Measurements from ENCODE around the gene TNFSF10. TPM values are rescaled to one million over a fixed set of nuclear protein-coding genes. Genes with fewer than 3 reads are reported as not detected.

Gene TNFSF10
- total and polyA plus RNA-seq, 2 of the 8 experiments (the other 6 are each of a cell fraction or from before 2014, with no cell fraction given): 0.06 TPM; not detected in 1

GRCh38 chr3:172470588-172470987, 52.6 kb downstream of the TNFSF10 start:
- H2AK5ac ChIP-seq (ENCODE audit: low read depth, low read length): no peak overlapping the region
- H4K5ac ChIP-seq (ENCODE audit: insufficient read length, low read depth, low read length): no peak overlapping the region
- H2BK5ac ChIP-seq (ENCODE audit: low read depth, low read length): no peak overlapping the region
- WGBS, 2 experiments (ENCODE audit: extremely low coverage in 1 of 2, insufficient coverage in 1 of 2, insufficient read length in 1 of 2, insufficient replicate concordance in 2 of 2, low coverage in 1 of 2, low lambda C conversion rate in 2 of 2, missing lambda C conversion rate in 1 of 2): 85% methylated on average over 1 of the region's 1 CpG; no CpG with 5 or more reads in 1 of the 2 experiments
- H3K9ac ChIP-seq (replicated peaks in 1 of 4; ENCODE audit: extremely low read depth in 1 of 4, low read depth in 3 of 4, low read length in 3 of 4): no peak overlapping the region
- no peaks in the 10 kb centered on the region for H3K27me3 ChIP-seq (replicated peaks in 1 of 4; ENCODE audit: control insufficient read depth in 3 of 4, extremely low read depth in 1 of 4, insufficient read depth in 3 of 4, low read length in 3 of 4)
- no peaks in the 10 kb centered on the region for H3K79me1 ChIP-seq (ENCODE audit: low read depth, low read length)
- ChIA-PET CTCF (ENCODE audit: partially characterized antibody) (interaction anchor here (0.6 to 1.5 kb wide), 3 partner anchors 10 to 196 kb away, joined by 3 to 6 read pairs (median 3); no protein-coding TSS in a partner anchor), POLR2A (ENCODE audit: partially characterized antibody) (no interaction called here)
- DNase-seq (ENCODE audit: low read depth in 1 of 2, low spot score in 2 of 2) (no peak), FAIRE-seq (no peak)
- H3K4me2 ChIP-seq (ENCODE audit: insufficient read depth in 1 of 2, low read depth in 2 of 2, low read length in 2 of 2): no peak overlapping the region
- no peaks in the 10 kb centered on the region for H3K23me2 ChIP-seq (ENCODE audit: low read depth, low read length)
- H3K56ac ChIP-seq (replicated peaks; ENCODE audit: insufficient read length, low read depth, low read length): no peak overlapping the region
- H3K4me1 ChIP-seq (replicated peaks in 1 of 4; ENCODE audit: control insufficient read depth in 3 of 4, insufficient read depth in 4 of 4, low read length in 3 of 4): no peaks in the 10 kb centered on the region
- H2BK120ac ChIP-seq (replicated peaks; ENCODE audit: low read depth, low read length): no peak overlapping the region
- no peaks in the 10 kb centered on the region; a peak in 1 of 4 replicates for H3K9me3 ChIP-seq (ENCODE audit: insufficient read depth in 2 of 2, low read depth in 1 of 2, low read length in 1 of 2)
- H3K79me2 ChIP-seq (ENCODE audit: control insufficient read depth in 1 of 2, insufficient read depth in 2 of 2, low read length in 2 of 2): no peaks in the 10 kb centered on the region
- no peaks in the 10 kb centered on the region for H3K36me3 ChIP-seq (ENCODE audit: control insufficient read depth in 2 of 4, insufficient read depth in 4 of 4, low read length in 3 of 4)
- no peak overlapping the region for H2BK12ac ChIP-seq (ENCODE audit: low read depth, low read length)
- H3K23ac ChIP-seq (ENCODE audit: insufficient read length): no peak overlapping the region
- no peak overlapping the region for H3K4me3 ChIP-seq (ENCODE audit: extremely low read depth in 1 of 4, insufficient read depth in 2 of 4, low read depth in 3 of 4, low read length in 4 of 4)
- no peak overlapping the region for H3K4ac ChIP-seq (replicated peaks; ENCODE audit: insufficient read length, low read depth, low read length)
- no peak overlapping the region for H3K18ac ChIP-seq (ENCODE audit: extremely low read depth, low read length)
- H2BK15ac ChIP-seq (ENCODE audit: low read length): no peak overlapping the region
- no peak overlapping the region for H2AFZ ChIP-seq (ENCODE audit: low read length)
- no peak overlapping the region for H2BK20ac ChIP-seq (ENCODE audit: low read length)
- H3K27ac ChIP-seq (ENCODE audit: low read depth, low read length): no peak overlapping the region
- no peak overlapping the region for H4K91ac ChIP-seq (replicated peaks; ENCODE audit: insufficient read length, low read length)
- no peak overlapping the region for H4K8ac ChIP-seq (ENCODE audit: extremely low read depth, insufficient read depth, low read length)
- TF ChIP-seq JUND (IDR thresholded peaks at IDR 0.05; ENCODE audit: low read length) (no peak), RAD21 (IDR thresholded peaks at IDR 0.05 in 1 of 2, conservative IDR thresholded peaks at IDR 0.05 in 1 of 2; ENCODE audit: low read depth in 2 of 2, low read length in 2 of 2) (no peak), CBX8 (IDR thresholded peaks at IDR 0.05; ENCODE audit: borderline replicate concordance, low read depth, low read length) (no peak), RBBP5 (IDR thresholded peaks at IDR 0.05; ENCODE audit: borderline replicate concordance, low read depth, low read length) (no peak), MAX (IDR thresholded peaks at IDR 0.05) (no peak), ATF2 (IDR thresholded peaks at IDR 0.05; ENCODE audit: low read length) (no peak), BCL11A (IDR thresholded peaks at IDR 0.05; ENCODE audit: low read depth in 2 of 2, low read length in 2 of 2) (no peak), SIN3A (conservative IDR thresholded peaks at IDR 0.05 in 1 of 2, IDR thresholded peaks at IDR 0.05 in 1 of 2; ENCODE audit: low read depth in 1 of 2, low read length in 2 of 2) (no peak), SIRT6 (IDR thresholded peaks at IDR 0.05; ENCODE audit: low read length) (no peak), TBP (IDR thresholded peaks at IDR 0.05; ENCODE audit: low read depth, low read length) (no peak)
- no peak overlapping the region for H3K14ac ChIP-seq (ENCODE audit: insufficient read length)
- H4K20me1 ChIP-seq (replicated peaks in 1 of 2; ENCODE audit: control insufficient read depth in 1 of 2, insufficient read depth in 2 of 2, low read length in 2 of 2): no peaks in the 10 kb centered on the region

All from H1 (cell line).